HG03095 (cell line): ENCODE data around the gene CACFD1.

Source experiments
- ATAC-seq: cut with Tn5 transposase; IDR thresholded peaks from one replicate; pipeline ENCODE4 v1.9.1; 2021; ENCODE audit warnings: moderate library complexity; ENCODE audit not compliant: unreplicated experiment

CACFD1 gene

GRCh38 chr9:133515615-133516255 lies 56.0 kb downstream of the CACFD1 start:
- ATAC-seq = no peak

GRCh38 chr9:133516256-133516960 lies 56.6 kb downstream of the CACFD1 start:
- no peak for ATAC-seq

GRCh38 chr9:133516961-133517350 lies 57.2 kb downstream of the CACFD1 start:
- ATAC-seq = no peak

GRCh38 chr9:133517711-133518110 lies 57.9 kb downstream of the CACFD1 start:
- no peak for ATAC-seq

- ATAC-seq = no peak
Measured at GRCh38 chr9:133518200-133518599, 58.4 kb downstream of the CACFD1 start.

GRCh38 chr9:133518706-133519449 lies 59.1 kb downstream of the CACFD1 start:
- ATAC-seq = no peak

GRCh38 chr9:133519693-133520092 lies 59.9 kb downstream of the CACFD1 start:
- ATAC-seq = no peak

- ATAC-seq = no peak
Measured at GRCh38 chr9:133520121-133520835, 60.5 kb downstream of the CACFD1 start.
